HG03439 (cell line): ENCODE results near the gene KCNIP1.

Experiments used
- ATAC-seq: cut with Tn5 transposase; IDR thresholded peaks from one replicate; pipeline ENCODE4 v1.9.1; 2021; ENCODE audit warnings: mild to moderate bottlenecking, moderate library complexity; ENCODE audit not compliant: unreplicated experiment

The KCNIP1 gene

GRCh38 chr5:170482511-170482910 is 21.3 kb upstream of the KCNIP1 start:
- ATAC-seq = no peak

DNA sequence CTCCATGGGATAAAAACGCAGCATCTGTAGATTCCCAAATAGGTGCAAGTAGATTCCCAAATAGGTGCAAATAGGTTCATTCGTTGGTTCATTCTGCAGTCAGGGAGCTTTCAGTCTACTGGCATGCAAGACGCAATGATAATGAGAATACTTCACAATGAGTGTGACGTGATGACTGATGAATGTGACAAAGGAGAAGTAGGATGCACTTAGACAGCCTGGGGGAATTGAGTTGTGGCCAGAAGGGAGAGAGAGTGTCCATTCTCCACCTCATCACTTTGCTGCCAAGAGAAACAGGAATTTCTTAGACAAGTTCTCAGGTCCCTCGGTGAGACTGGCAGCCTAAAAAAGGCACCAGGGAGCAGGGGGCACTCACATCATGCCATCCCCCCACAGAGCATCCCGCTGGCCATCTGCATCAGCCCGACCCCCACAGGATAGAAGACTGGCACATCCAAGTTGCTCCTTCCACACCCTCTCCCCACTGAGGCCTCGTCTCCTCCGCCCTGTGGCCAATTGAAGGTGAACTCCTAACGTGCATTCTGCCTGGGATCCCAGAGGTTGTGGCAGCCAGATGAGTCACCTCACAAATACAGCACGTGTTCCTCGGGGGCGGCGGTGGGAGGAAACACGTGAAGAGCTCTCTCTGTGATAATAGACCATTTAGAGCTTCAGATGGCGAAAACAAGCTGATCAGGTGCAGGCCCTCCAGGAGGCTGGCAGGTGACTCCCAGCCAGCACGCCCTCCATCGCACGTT is 19.9 kb upstream of the KCNIP1 start:
- no peak for ATAC-seq

GRCh38 chr5:170484459-170484831 is 19.4 kb upstream of the KCNIP1 start:
- ATAC-seq = no peak

DNA sequence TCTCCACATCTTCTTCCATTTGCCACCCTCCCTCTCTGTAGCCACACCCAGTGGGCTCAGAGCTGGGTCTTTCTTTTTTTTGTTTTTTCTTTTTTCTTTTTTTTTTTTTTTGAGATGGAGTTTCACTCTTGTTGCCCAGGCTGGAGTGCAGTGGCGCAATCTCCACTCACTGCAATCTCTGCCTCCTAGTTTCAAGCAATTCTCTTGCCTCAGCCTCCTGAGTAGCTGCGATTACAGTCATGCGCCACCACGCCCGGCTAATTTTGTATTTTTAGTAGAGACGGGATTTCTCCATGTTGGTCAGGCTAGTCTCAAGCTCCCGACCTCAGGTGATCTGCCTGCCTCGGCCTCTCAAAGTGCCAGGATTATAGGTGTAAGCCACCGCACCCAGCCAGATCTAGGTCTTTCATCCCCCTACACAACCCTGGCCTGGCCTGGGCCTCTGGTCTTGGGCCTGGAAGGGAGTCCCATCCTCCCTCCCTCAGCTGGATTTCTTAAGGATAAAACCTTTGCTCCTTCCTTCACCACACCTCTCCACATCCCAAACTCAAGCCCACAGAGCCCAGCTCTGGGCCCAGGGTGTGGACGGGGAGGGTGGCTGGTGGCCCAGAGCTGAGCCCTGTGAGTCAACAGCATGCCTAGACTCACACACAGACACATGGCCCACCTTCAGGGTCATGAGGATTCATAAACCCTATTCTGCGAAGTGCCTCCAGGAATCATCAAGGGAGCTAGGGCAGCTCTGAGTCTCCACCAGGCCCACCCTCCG is 18.8 kb upstream of the KCNIP1 start:
- ATAC-seq = no peak

DNA sequence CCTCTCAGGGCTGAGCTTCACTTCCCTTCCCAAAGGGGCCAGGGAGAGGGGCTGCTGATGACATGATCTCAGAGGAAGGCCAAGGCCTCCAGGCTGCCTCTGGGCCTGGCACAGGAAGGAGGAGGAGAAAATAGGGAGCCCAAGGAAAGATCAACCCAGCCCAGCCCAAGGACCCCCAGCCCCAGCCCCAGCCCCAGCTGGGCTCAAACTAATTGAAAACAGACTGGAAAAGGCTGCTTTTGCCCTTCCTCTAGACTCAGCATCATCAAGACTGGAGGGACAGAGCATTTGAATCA is 18.3 kb upstream of the KCNIP1 start:
- ATAC-seq = no peak

DNA sequence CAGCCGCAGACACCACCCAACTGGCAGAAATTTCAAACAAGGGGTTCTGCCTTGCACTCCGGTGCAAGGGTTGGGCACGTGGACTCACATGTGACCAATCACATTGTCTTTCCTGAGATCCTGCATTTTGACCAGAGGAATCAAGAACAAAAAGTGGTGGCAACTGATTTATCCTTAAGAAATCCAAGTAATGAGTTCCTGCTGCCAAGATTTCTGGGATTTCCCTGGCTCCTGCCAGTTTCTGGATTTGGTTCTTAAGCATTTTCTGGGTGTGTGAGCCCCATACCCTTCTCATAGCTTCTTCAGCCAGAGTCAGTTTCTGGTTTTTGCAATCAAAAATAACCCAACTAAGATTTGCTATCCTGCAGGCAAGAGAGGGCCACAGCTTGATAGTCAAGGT is 17.4 kb upstream of the KCNIP1 start:
- no peak for ATAC-seq

- no peak for ATAC-seq
These were observed 15.2 kb upstream of the KCNIP1 start for GRCh38 chr5:170488570-170488969.

DNA sequence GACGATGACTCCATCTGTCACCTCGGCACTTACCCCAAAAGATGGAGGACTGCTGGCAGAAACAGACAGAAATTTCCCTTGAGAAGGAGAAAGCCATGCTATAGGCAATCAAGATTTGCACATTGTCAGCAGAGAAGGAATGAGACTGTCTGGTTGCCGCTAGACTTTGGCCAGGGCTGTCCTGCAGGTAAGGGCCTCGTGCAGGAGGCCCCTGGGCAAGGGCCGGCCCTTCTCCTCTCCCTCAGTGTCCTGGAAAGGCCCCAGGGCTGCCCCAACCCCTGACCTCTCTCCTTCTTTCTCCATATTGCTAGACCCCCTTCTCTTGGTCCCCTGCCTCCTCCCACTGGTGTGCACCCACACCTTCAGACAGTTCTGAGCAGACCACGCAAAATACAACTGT is 14.6 kb upstream of the KCNIP1 start:
- ATAC-seq = no peak

DNA sequence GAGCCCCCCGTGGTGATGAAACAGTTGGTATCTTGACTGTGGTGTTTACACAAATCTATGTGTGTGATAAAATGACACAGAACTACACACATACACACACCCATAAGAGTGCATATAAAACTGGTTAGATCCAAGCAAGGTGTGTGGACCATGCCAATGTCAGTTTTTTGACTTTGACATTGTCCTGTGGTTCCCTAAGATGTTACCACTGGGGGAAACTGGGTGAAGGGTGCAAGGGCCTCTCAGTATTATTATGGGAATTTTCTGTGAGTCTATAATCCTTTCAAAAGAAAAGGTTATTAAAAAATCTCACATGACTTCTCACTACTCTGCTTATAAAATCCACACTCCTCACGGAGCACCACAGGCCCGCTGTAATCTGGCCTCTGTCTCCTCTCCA is 13.4 kb upstream of the KCNIP1 start:
- no peak for ATAC-seq

GRCh38 chr5:170491479-170491878 is 12.3 kb upstream of the KCNIP1 start:
- ATAC-seq = no peak

GRCh38 chr5:170493028-170493820 is 10.6 kb upstream of the KCNIP1 start:
- ATAC-seq = no peak

- ATAC-seq = no peak
These were observed 9.8 kb upstream of the KCNIP1 start for GRCh38 chr5:170494041-170494440.

GRCh38 chr5:170495825-170496661 is 7.8 kb upstream of the KCNIP1 start:
- ATAC-seq = no peak

- ATAC-seq = no peak
These were observed 7.2 kb upstream of the KCNIP1 start for GRCh38 chr5:170496662-170497028.

DNA sequence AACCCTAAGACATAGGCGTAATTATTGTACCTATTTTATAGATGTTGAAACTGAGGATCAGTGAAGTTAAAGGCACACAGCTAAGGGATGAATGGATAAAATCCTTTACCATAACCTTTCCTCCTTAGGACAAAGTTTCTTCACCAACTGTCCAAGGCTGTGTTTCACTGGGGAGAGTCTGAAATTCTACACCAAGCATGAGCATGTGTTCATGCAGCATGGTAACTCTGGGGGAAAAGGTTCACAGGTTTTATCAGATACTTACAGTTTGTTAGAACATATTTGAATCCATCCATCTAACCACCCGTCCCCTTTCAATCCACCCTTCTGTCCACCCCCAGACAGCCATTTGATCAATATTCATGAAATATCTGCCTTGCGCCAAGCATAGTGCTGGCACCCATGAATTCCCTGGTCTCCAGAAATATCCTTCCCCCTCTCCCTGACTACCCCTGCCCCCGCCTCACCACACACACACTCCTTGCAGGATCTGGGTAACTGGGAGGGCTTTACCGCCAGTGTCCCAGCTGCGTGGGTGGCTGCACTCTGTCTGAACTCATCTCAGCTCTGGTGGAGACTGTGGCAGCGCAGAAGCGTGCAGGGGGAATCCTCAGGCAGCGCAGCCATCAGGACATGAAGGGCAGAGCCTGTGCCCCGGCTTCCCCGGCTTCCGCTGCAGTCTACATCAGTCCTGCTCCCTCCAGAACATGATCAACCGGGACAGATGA is 6.3 kb upstream of the KCNIP1 start:
- no peak for ATAC-seq

- no peak for ATAC-seq
These were observed 4.9 kb upstream of the KCNIP1 start for GRCh38 chr5:170498811-170499351.

DNA sequence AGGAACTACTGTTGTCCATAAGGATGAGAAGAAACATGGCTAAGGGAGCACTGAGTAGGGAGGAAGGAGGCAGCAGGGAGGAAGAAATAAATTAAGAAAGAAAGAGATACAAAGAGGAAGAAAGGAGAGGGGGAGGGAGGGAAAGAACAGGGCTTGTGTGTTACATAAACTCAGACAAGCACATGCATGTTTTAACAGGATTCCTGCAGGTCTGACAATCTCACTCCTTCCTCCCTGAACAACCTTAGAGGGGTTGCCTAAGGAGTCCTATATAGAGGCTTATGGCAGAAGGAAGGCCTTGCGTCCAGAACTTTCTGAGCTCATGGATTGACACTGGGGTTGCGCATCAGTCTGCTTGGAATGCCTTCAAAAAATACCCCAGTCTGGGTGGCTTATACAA is 4.2 kb upstream of the KCNIP1 start:
- no peak for ATAC-seq

DNA sequence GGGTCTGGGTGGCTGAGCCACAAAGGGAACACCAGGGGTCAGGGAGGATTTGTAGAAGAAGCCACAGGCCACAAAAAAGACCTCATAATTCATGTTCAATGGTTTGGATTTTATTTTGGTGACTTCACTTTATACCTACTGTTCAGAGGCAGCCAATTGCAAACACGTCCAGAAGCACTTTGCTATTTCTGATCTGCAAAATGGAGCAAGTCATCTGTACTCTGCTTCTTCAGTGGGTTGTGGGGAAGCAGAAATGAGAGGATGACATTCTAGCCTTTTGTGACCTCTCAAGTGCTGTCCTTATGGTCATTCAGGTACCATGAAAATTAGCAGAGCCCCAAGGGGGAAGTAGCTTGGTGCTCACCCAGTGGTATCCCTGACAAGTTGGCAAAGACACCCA is 2.5 kb upstream of the KCNIP1 start:
- no peak for ATAC-seq

DNA sequence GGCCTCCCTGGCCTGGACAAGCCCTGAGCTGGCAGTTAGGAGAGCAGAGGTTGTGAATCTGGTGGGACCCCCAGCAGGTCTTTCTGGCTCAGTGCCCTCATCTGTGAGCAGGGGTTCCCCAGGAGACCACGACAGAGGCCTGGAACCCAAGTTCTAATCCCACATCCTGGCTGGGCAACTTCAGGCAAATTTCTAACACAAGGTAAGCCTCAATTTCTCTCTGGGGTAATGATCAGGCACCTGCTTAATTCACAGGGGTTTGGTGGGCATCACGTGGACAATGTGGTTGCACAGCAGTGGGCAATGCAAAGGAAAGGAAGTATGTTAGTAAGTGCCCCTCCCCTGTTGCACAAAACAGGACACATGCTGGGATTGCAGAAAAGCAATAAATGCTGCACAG is 1.9 kb upstream of the KCNIP1 start:
- no peak for ATAC-seq

DNA sequence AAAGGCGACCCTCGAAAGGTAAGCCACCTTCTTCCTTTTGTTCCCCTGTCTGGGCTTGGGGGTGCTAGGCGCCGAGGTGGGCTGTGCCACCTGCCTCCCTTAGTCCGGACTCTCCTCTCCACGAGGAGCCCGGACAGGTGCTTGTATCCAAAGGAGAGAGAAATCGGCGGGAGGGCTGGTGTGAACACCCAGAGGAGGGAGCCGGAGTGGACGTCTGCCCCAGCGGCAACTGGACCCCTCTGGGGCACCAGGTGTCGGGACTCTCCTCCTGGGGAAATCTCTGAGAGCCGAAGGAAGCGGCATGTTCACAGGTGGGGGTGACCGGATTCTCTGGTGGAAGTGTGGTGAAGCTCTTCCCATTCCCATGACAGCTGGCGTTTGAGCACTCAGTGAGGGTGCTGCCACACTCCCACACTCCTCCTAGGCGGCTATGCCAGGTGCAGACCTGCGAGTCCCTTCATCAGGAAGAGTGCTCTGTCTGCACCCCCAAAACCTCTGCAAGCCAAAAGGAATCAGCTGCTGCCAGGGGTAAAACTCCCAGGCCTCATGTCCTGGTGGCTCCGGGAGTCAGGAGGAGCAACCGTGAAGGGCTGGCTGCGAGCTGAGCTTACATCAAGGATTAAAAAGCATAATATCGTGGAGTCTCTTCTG is 921 bp downstream of the KCNIP1 start:
- no peak for ATAC-seq
